Ectodermal cell (in vitro differentiated cells): ENCODE data around the gene CYP4A22.

Experiments
- H3K27ac ChIP-seq: 2 replicates; pipeline ENCODE4 v1.7.0; 2013; ENCODE audit warnings: mild to moderate bottlenecking, low read depth, low read length; ENCODE audit not compliant: insufficient read depth, poor library complexity, severe bottlenecking
- H3K27me3 ChIP-seq: 2 replicates; pipeline ENCODE4 v1.7.0; 2013; ENCODE audit warnings: mild to moderate bottlenecking, low read length; ENCODE audit not compliant: insufficient read depth, control insufficient read depth, poor library complexity, severe bottlenecking
- H3K36me3 ChIP-seq: one replicate; pipeline ENCODE4 v1.7.0; 2013; ENCODE audit warnings: low read length; ENCODE audit not compliant: control insufficient read depth, insufficient read depth
- H3K4me1 ChIP-seq: one replicate; pipeline ENCODE4 v1.7.0; 2013; ENCODE audit warnings: low read length; ENCODE audit not compliant: control insufficient read depth, insufficient read depth
- H3K4me3 ChIP-seq: 2 replicates; pipeline ENCODE4 v1.7.0; 2013; ENCODE audit warnings: low read depth, low read length, control low read depth; ENCODE audit not compliant: insufficient read depth
- H3K9me3 ChIP-seq: 2 replicates; pipeline ENCODE4 v1.7.0; 2013; ENCODE audit warnings: mild to moderate bottlenecking, low read length, moderate library complexity; ENCODE audit not compliant: control insufficient read depth
- WGBS, 2 experiments: methylation state at CpG; one replicate each; pipeline ENCODE4 v1.1.7; 2013; ENCODE audit warnings: missing lambda C conversion rate in 2 of 2; 5-methylcytosine and 5-hydroxymethylcytosine counted together

CYP4A22 gene

DNA sequence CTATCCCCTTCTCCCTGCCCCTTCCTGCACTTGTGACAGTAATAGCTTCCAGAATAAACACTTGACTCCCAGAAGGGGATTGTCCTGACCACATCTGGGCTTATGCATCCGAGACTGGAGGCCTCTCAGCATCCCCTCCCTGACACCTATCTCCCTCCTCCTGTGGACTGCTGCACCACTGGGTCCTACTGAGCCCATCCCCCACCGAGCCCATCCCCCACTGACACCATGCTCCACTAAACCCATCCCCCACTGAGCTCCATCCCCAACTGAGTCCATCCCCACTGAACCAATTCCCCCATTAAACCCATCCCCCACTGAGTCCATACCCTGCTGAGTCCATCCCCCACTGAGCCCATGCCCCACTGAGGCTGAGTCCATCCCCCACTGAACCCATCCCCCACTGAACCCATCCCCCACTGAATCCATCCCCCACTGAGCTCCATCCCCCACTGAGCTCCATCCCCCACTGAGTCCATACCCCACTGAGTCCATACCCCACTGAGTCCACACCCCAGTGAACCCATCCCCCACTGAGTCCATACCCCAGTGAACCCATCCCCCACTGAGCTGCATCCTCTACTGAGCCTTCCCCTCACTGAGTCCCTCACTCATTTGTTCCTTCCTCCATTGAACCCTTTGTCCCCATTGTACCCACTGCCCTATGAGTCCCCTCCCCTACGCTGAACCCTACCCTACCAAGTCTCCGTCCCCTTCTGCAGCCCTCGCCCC, 47.0 kb downstream of the CYP4A22 start:
- no peaks in the 10 kb centered on the region for H3K9me3 ChIP-seq
- H3K27me3 ChIP-seq, result peaks cover 17% of the 10 kb centered on the region
- WGBS, 2 experiments, result 86 to 91% methylated on average over 5 of the region's 5 CpGs
- no peaks in the 10 kb centered on the region for H3K4me1 ChIP-seq
- H3K36me3 ChIP-seq, result no peaks in the 10 kb centered on the region
- H3K4me3 ChIP-seq, result no peak overlapping the region
- no peak overlapping the region for H3K27ac ChIP-seq

DNA sequence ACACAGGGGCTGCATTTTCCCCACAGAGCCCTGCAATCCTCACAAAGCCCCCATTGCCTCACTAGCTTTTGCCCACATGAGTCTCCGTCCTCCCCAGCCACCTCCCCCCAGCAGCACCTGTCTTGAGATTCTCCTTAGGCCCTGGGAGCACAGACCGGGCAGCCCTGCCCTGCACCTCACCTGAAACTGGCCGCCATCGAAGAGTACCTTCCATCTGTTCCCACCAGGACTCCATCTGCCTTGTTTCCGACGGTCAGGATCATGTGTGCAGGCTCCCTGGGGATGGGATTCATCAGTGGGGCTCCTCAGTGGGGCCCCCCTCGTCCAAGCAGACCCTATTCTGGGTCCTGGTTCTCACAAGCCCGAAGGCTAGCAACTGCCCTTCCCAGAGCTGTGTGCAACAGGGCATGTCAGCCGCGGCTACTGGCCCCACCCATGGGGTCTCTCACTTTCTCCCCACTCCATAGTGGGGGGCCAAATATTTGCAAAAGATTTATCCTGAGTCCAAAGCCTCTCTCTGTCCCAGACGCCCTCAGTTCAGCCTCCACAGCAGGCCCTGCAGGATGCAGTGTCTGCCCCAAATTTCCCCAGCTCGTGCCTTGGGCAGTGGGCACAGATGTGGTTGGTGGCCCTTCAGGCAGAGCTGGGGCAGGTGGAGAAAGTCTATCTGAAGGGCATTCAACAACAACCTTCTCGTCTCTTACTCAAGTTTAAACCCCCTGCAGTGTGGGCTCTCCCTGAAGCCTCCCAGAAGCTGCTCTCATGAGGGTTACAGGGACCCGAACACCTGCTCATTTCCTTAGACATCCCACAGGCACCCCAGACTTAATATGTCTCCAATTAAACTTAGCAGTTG, 47.8 kb downstream of the CYP4A22 start:
- no peak overlapping the region for H3K4me3 ChIP-seq
- no peaks in the 10 kb centered on the region for H3K4me1 ChIP-seq
- H3K27ac ChIP-seq, result no peak overlapping the region
- WGBS, 2 experiments, result 88 to 89% methylated on average over 14 of the region's 14 CpGs
- peaks cover 9% of the 10 kb centered on the region for H3K27me3 ChIP-seq
- H3K9me3 ChIP-seq, result no peaks in the 10 kb centered on the region
- H3K36me3 ChIP-seq, result no peaks in the 10 kb centered on the region

DNA sequence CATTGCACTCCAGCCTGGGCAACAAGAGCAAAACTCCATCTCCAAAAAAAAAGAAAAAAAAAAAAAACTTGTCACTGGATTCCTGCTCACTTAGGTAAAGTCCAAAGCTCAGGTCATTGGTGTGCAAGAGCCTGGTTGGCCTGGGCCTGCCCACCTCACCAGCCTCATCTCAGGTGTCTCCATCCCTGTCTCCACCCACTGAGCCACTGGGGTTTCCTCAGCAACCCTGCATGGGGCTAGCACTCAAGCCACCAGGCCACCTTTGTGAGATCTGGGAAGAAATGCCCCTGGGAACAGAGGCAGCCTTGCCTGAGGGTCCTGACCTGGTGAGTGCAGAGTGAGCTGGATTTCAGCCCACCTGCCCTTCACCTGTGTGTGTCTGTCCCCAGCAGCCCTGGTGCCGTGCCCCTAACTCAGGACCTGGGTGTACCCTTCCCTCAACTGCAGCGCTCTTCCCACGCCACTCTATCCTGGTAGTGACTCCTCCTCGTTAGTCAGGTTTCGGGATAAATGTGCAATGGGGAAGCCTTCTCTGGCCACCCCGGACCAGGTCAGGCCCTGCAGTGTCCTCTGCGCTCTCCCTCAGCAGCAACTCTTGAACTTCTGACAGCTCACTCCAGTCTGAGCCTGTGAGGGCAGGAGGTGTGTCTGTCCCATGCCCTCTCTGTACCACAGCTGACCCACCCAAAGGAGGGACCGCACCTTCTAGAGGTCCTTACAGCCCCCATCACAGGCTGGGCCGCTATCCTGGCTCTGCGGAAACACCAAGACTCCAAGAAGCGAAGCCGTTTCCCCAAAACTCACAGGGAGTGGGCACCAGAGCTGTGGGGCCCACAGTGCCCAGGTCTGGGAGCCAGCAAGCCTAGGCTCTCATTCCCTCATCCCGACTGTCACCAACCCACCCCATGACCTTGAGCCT, 49.3 kb downstream of the CYP4A22 start:
- no peak overlapping the region for H3K4me3 ChIP-seq
- H3K36me3 ChIP-seq, result no peaks in the 10 kb centered on the region
- no peaks in the 10 kb centered on the region for H3K27me3 ChIP-seq
- 93 to 94% methylated on average over 13 of the region's 13 CpGs for whole genome bisulfite sequencing, 2 experiments
- no peak overlapping the region for H3K27ac ChIP-seq
- H3K9me3 ChIP-seq, result no peaks in the 10 kb centered on the region
- peaks cover 5% of the 10 kb centered on the region for H3K4me1 ChIP-seq

DNA sequence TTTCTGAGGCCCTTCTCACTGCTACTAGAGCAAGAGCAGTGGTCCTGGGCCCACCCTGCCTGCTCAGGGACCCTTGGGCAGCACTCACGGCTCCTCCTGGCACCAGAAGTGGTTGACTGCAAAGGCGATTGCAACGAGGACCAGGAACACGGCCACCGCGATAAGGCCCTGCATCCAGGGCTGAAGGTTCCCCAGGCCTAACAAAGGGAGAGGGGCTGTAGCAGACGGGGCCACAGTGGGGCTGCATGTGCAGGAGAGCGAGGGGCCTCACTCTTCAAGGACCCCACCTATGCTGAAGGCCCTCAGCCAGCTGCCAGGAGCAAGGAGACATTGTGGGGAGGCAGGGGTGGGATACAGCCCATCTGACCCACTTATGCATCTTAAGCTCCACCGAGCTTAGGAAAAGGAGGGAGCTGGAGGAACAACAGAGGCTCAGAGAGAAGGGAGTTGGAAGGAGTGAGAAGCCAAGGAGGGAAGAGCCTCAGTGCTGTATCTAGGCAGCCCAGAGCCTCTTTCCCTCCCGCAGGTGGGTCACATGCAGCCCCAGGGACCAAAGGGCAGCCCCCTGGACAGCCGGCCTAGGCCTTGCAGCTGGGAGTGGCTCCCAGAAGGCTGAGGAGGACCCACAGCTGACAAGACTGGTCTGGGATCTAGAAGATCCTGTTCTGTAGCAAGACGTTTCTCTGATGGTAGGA, 50.1 kb downstream of the CYP4A22 start:
- WGBS, 2 experiments, result 89 to 91% methylated on average over 12 of the region's 12 CpGs
- Histone ChIP-seq H3K4me3 (no peak overlapping the region), H3K4me1 (peaks cover 7% of the 10 kb centered on the region), H3K9me3 (no peaks in the 10 kb centered on the region), H3K27me3 (no peaks in the 10 kb centered on the region), H3K27ac (no peak overlapping the region), H3K36me3 (no peaks in the 10 kb centered on the region)

DNA sequence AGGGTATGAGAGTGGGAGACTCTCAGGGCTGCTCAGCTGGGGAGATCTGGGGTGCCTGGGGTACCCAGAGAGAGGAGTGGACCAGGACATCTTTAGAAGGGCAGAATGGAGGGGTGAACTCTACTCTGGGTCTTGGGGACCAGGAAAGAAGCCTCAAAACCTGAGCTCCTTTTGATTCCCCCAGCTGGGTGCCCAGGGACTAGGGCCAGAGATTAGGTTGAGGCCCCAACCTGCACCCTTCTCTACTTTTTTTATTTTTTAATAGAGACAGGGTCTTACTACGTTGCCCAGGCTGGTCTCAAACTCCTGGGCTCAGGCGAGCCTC, 50.6 kb downstream of the CYP4A22 start:
- H3K36me3 ChIP-seq, result no peaks in the 10 kb centered on the region
- no peaks in the 10 kb centered on the region for H3K27me3 ChIP-seq
- H3K27ac ChIP-seq, result no peak overlapping the region
- no peaks in the 10 kb centered on the region for H3K9me3 ChIP-seq
- no peak overlapping the region for H3K4me3 ChIP-seq
- peaks cover 11% of the 10 kb centered on the region for H3K4me1 ChIP-seq
- 87 to 90% methylated on average over 2 of the region's 2 CpGs for WGBS, 2 experiments

DNA sequence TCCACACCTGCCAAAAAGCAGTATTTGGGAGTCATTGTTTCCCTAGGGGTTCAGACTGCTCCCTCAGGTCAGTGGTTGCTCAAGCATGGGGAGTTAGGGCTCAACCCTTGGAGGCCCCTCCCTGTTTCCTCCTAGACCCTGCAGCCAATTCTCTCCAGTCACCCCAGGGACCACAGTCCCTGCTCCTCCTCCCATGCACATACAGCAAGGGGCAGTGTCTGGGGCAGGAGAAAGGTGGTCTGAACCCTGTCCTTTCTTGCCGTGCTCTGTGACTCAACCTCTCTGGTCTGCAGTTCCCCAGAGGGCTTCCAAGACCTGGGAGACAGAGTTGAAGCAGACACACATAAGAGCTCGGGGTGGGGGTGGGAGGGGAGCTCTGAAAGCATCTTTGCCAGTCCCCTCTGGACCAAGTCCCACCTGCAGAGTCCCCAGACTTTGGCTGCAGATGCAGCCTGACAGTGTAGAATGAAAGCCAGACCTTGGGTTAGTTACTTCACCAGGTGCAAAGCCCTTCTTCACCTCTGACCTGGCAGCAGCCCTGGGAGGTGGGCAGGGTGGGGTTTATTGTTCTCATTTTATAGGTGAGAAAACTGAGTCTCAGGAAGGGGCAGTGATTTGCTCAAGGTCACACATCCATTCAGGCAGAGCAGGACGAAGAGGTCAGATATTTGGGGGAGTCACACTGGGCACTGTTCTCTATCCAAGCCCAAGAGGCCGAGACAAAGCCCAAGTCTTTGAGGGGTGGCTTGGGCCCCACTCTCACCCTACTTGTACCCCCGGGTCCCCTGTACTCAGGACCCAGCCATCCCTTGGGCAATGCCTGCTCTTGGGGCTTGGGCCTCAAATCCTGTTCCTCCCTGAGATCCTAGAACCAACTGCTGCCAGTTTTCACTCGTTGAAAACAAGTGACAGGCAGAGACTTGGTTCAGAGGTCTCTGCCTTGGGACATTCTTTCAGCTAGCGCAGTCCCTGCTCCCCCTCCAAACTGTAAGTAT, 51.8 kb downstream of the CYP4A22 start:
- Histone ChIP-seq H3K27ac (no peak overlapping the region), H3K9me3 (no peaks in the 10 kb centered on the region), H3K27me3 (no peaks in the 10 kb centered on the region), H3K36me3 (no peaks in the 10 kb centered on the region), H3K4me1 (peaks cover 11% of the 10 kb centered on the region), H3K4me3 (no peak overlapping the region)
- 88 to 92% methylated on average over 7 of the region's 7 CpGs for WGBS, 2 experiments

DNA sequence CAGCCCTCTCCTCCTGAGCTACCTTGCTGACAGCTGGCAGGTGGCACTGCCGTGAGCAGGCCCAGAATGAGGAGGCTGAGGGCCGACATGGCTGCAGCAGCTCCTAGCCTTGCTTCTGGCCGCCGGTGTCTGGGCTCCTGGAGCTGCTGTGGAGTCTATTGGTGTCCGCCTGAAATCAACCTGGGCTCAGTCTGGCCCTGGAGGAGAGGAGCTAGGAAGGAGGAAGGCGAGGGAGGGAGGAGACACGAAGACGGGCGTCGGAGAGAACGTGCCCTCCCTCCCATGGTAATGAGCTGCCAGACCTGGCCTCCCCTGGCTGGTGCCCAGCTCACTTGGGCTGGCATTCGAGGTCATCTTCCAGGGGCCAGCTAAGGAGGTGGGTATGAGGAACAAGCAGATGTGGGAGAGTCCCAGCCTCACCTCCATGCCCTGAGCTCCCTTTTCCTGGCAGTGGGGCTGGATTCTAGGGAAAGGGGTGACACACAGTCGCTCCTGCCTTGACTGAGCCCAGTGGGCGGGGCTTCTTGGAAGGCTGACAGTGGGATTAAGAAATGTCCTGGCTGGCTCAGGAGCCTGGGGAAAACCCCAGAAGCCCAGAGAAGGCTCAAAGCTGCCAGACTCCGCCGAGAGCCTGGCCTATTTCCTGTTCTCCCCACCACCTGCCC, 52.7 kb downstream of the CYP4A22 start, which contains the start of gene PDZK1IP1:
Gene PDZK1IP1, minus strand, starts transcription at position 193 of the 665 bp plus-strand sequence. Its CDS starts 104 bp downstream, at position 89.
- WGBS, 2 experiments, result 71 to 77% methylated on average over 16 of the region's 16 CpGs
- no peaks in the 10 kb centered on the region for H3K27me3 ChIP-seq
- H3K9me3 ChIP-seq, result no peaks in the 10 kb centered on the region

DNA sequence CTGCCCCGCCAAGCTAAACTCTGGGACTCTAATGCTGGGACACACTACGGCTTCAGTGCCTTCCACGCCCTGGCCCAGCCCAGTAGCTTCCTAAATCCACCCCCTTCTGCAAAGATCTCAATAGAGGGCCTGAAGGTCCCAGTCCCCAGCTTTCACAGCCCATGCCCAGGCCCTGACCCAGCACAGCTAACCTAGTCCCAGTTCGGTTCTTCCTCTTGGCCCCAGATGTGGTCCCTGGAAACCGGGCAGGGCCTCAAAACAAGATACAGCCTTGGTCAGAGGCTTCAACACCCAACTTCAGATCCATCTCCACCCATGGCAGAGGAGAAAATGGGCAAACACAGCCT, 53.2 kb downstream of the CYP4A22 start:
- H3K27ac ChIP-seq, result no peak overlapping the region
- H3K36me3 ChIP-seq, result no peaks in the 10 kb centered on the region
- H3K9me3 ChIP-seq, result no peaks in the 10 kb centered on the region
- H3K4me3 ChIP-seq, result no peak overlapping the region
- peaks cover 11% of the 10 kb centered on the region for H3K4me1 ChIP-seq
- H3K27me3 ChIP-seq, result no peaks in the 10 kb centered on the region
- 80 to 82% methylated on average over 5 of the region's 5 CpGs for WGBS, 2 experiments

More for the DNA sequence above, 52.7 kb downstream of the CYP4A22 start, which contains the start of gene PDZK1IP1:
- H3K27ac ChIP-seq, result no peak within 1 kb of the TSS
- H3K4me1 ChIP-seq, result peaks cover 11% of the 10 kb centered on the region
- H3K4me3 ChIP-seq, result no peak within 1 kb of the TSS
- no peaks in the 10 kb centered on the region for H3K36me3 ChIP-seq
